Subcutaneous adipose tissue (tissue), 4 donors: Measurements from ENCODE around the gene CCDC154. TPM values are rescaled to one million over a fixed set of nuclear protein-coding genes. Genes with fewer than 3 reads are reported as not detected.

Source experiments
- CTCF ChIP-seq: fragments of 450-650 bp; IDR thresholded peaks from one replicate; pipeline ENCODE4 v1.5.1; 2016; ENCODE audit warnings: low read depth, mild to moderate bottlenecking, control low read depth, antibody characterized with exemption, moderate library complexity
- total RNA-seq, 4 donors: library from RNA; depleted of rRNA; stranded (reverse); fragments of >200 nt; gene quantifications; one replicate each; pipeline ENCODE4 v1.1.0, GENCODE V29; 2016

Gene CCDC154
- total RNA-seq, 4 donors from 2014 or later = 0.22 to 0.38 TPM; not detected in 2

GRCh38 chr16:1397779-1398178 lies 46.6 kb downstream of the CCDC154 start:
- no peak for TF ChIP-seq CTCF

- TF ChIP-seq CTCF = no peak
These were observed 48.8 kb downstream of the CCDC154 start for GRCh38 chr16:1395444-1396031.

GRCh38 chr16:1394367-1394951 lies 49.9 kb downstream of the CCDC154 start:
- no peak for TF ChIP-seq CTCF

GRCh38 chr16:1393613-1394176 lies 50.7 kb downstream of the CCDC154 start:
- TF ChIP-seq CTCF = no peak

GRCh38 chr16:1392826-1393225 lies 51.5 kb downstream of the CCDC154 start:
- TF ChIP-seq CTCF = no peak

- no peak for TF ChIP-seq CTCF
These were observed 54.0 kb downstream of the CCDC154 start for GRCh38 chr16:1390239-1390779.

GRCh38 chr16:1389762-1390161 lies 54.6 kb downstream of the CCDC154 start:
- TF ChIP-seq CTCF = no peak
